ENCODE results near the gene SPEM1. TPM values are rescaled to one million over a fixed set of nuclear protein-coding genes. Genes with fewer than 3 reads are reported as not detected.

Gene SPEM1
- polyA plus RNA-seq (ENCODE audit: insufficient read length in 10 of 10) = not detected
- long read RNA-seq, donor 1 = 0 reads
- long read RNA-seq, donor 2 = 0 reads
- long read RNA-seq, donor 3 = 0 reads
- long read RNA-seq, donor 4 = 0 reads
- long read RNA-seq, donor 5 = 0 reads
- long read RNA-seq, donor 6 = 0 reads
- long read RNA-seq, donor 7 = 0 reads
- long read RNA-seq, donor 8 = 0 reads
- long read RNA-seq, donor 9 = 0 reads

- no peak for DNase-seq
Observed at GRCh38 chr17:7419819-7420610, at the start of gene SPEM1. Gene SPEM1, plus strand, starts transcription at chr17:7420324. Its CDS starts 61 bp downstream, at chr17:7420385.

- no peak for DNase-seq
Observed at GRCh38 chr17:7370853-7371252, 49.3 kb upstream of the SPEM1 start.

GRCh38 chr17:7374353-7374752 lies 45.8 kb upstream of the SPEM1 start:
- no peak for DNase-seq

GRCh38 chr17:7379134-7379533 lies 41.0 kb upstream of the SPEM1 start:
- no peak for DNase-seq

- peak in 1 of 3 donors; percentile 52 for DNase-seq
Observed at GRCh38 chr17:7380321-7380720, 39.8 kb upstream of the SPEM1 start.

GRCh38 chr17:7380855-7381683 lies 39.1 kb upstream of the SPEM1 start, which contains the start of gene TNK1:
Gene TNK1, plus strand, starts transcription at chr17:7381089. Its CDS starts 1,838 bp downstream, at chr17:7382927.
- no peak for DNase-seq

- DNase-seq = no peak
Observed at GRCh38 chr17:7382901-7383300, 37.2 kb upstream of the SPEM1 start.

- DNase-seq = no peak
Observed at GRCh38 chr17:7383371-7383741, 36.8 kb upstream of the SPEM1 start.

GRCh38 chr17:7383742-7384488 lies 36.2 kb upstream of the SPEM1 start:
- peak in 1 of 3 donors; percentile 74 for DNase-seq

- DNase-seq = no peak
Observed at GRCh38 chr17:7384489-7385081, 35.5 kb upstream of the SPEM1 start.

- no peak for DNase-seq
Observed at GRCh38 chr17:7388856-7389255, 31.3 kb upstream of the SPEM1 start.

GRCh38 chr17:7389924-7390910 lies 29.9 kb upstream of the SPEM1 start:
- DNase-seq = no peak

GRCh38 chr17:7391307-7391706 lies 28.8 kb upstream of the SPEM1 start:
- DNase-seq = no peak

- no peak for DNase-seq
Observed at GRCh38 chr17:7392696-7393612, 27.2 kb upstream of the SPEM1 start.

- no peak for DNase-seq
Observed at GRCh38 chr17:7393613-7394451, 26.3 kb upstream of the SPEM1 start.

GRCh38 chr17:7394452-7395191 lies 25.5 kb upstream of the SPEM1 start, which contains the start of gene PLSCR3:
Gene PLSCR3, minus strand, starts transcription at chr17:7394525. Its CDS starts 415 bp downstream, at chr17:7394110.
- DNase-seq = peak; percentile 81 to 95 (median 89)

GRCh38 chr17:7396147-7396546 lies 24.0 kb upstream of the SPEM1 start:
- no peak for DNase-seq
